ENCODE results near the gene CHN2.

CHN2 gene

GRCh38 chr7:29363636-29364425, 169.3 kb downstream of the CHN2 start:
- no peak overlapping the region for H4K8ac ChIP-seq (ENCODE audit: low read depth, low read length)
- no peak overlapping the region for H3K27ac ChIP-seq (ENCODE audit: low read depth, low read length)
- H2BK120ac ChIP-seq (ENCODE audit: low read depth, low read length) = no peak overlapping the region
- no peak overlapping the region for H3K9ac ChIP-seq (ENCODE audit: low read length)
- no peak overlapping the region for H2BK5ac ChIP-seq (ENCODE audit: low read length)
- H3K4me1 ChIP-seq (ENCODE audit: control insufficient read depth, low read depth, low read length) = no peaks in the 10 kb centered on the region
- no peak overlapping the region for H3K4me2 ChIP-seq (ENCODE audit: low read length)
- no peak overlapping the region for H3K18ac ChIP-seq (ENCODE audit: low read length)
- H2AK5ac ChIP-seq (ENCODE audit: low read length) = no peak overlapping the region
- H3K23ac ChIP-seq (ENCODE audit: low read length) = no peak overlapping the region
- H3K79me1 ChIP-seq (ENCODE audit: low read length) = no peaks in the 10 kb centered on the region
- H4K5ac ChIP-seq (ENCODE audit: low read length) = no peak overlapping the region
- H3K4ac ChIP-seq (ENCODE audit: low read depth, low read length) = no peak overlapping the region
- no peaks in the 10 kb centered on the region for H3K36me3 ChIP-seq (ENCODE audit: control insufficient read depth, insufficient read depth, low read length)
- H3K56ac ChIP-seq (ENCODE audit: low read length) = no peak overlapping the region
- H3K4me3 ChIP-seq (ENCODE audit: low read length) = no peak overlapping the region
- WGBS (ENCODE audit: extremely low coverage, insufficient coverage, low lambda C conversion rate) = no CpG with 5 or more reads among the region's 3 CpGs
- no peaks in the 10 kb centered on the region for H3K27me3 ChIP-seq (ENCODE audit: insufficient read depth, low read length, poor library complexity)
- no peak for DNase-seq
- H2BK15ac ChIP-seq (replicated peaks; ENCODE audit: low read depth) = no peak overlapping the region
- H3K79me2 ChIP-seq (ENCODE audit: control insufficient read depth, insufficient read depth, low read length) = no peaks in the 10 kb centered on the region

- no peak overlapping the region for H3K27ac ChIP-seq (ENCODE audit: low read depth, low read length)
- H2BK15ac ChIP-seq (replicated peaks; ENCODE audit: low read depth) = no peak overlapping the region
- no peak overlapping the region for H2AK5ac ChIP-seq (ENCODE audit: low read length)
- no peak overlapping the region for H3K4me2 ChIP-seq (ENCODE audit: low read length)
- H3K56ac ChIP-seq (ENCODE audit: low read length) = no peak overlapping the region
- no peak overlapping the region for H3K23ac ChIP-seq (ENCODE audit: low read length)
- no peaks in the 10 kb centered on the region for H3K27me3 ChIP-seq (ENCODE audit: insufficient read depth, low read length, poor library complexity)
- H2BK5ac ChIP-seq (ENCODE audit: low read length) = no peak overlapping the region
- H2BK120ac ChIP-seq (ENCODE audit: low read depth, low read length) = no peak overlapping the region
- H4K5ac ChIP-seq (ENCODE audit: low read length) = no peak overlapping the region
- H3K4me3 ChIP-seq (ENCODE audit: low read length) = no peak overlapping the region
- H3K4ac ChIP-seq (ENCODE audit: low read depth, low read length) = no peak overlapping the region
- H3K4me1 ChIP-seq (ENCODE audit: control insufficient read depth, low read depth, low read length) = no peaks in the 10 kb centered on the region
- H3K36me3 ChIP-seq (ENCODE audit: control insufficient read depth, insufficient read depth, low read length) = no peaks in the 10 kb centered on the region
- no peaks in the 10 kb centered on the region for H3K79me2 ChIP-seq (ENCODE audit: control insufficient read depth, insufficient read depth, low read length)
- H3K9ac ChIP-seq (ENCODE audit: low read length) = no peak overlapping the region
- H4K8ac ChIP-seq (ENCODE audit: low read depth, low read length) = no peak overlapping the region
- WGBS (ENCODE audit: extremely low coverage, insufficient coverage, low lambda C conversion rate) = no CpG with 5 or more reads among the region's 1 CpG
- no peak for DNase-seq
- no peak overlapping the region for H3K18ac ChIP-seq (ENCODE audit: low read length)
- H3K79me1 ChIP-seq (ENCODE audit: low read length) = no peaks in the 10 kb centered on the region
Observed at GRCh38 chr7:29364661-29365060, 170.1 kb downstream of the CHN2 start.

- no peak overlapping the region for H3K9ac ChIP-seq (ENCODE audit: low read length)
- no peak overlapping the region for H3K18ac ChIP-seq (ENCODE audit: low read length)
- WGBS (ENCODE audit: extremely low coverage, insufficient coverage, low lambda C conversion rate) = no CpG with 5 or more reads among the region's 1 CpG
- H3K4me1 ChIP-seq (ENCODE audit: control insufficient read depth, low read depth, low read length) = no peaks in the 10 kb centered on the region
- no peak overlapping the region for H3K56ac ChIP-seq (ENCODE audit: low read length)
- H4K8ac ChIP-seq (ENCODE audit: low read depth, low read length) = no peak overlapping the region
- no peaks in the 10 kb centered on the region for H3K79me2 ChIP-seq (ENCODE audit: control insufficient read depth, insufficient read depth, low read length)
- H3K79me1 ChIP-seq (ENCODE audit: low read length) = no peaks in the 10 kb centered on the region
- H3K27me3 ChIP-seq (ENCODE audit: insufficient read depth, low read length, poor library complexity) = no peaks in the 10 kb centered on the region
- no peak overlapping the region for H4K5ac ChIP-seq (ENCODE audit: low read length)
- H2BK15ac ChIP-seq (replicated peaks; ENCODE audit: low read depth) = no peak overlapping the region
- DNase-seq = no peak
- no peak overlapping the region for H2BK120ac ChIP-seq (ENCODE audit: low read depth, low read length)
- H3K4ac ChIP-seq (ENCODE audit: low read depth, low read length) = no peak overlapping the region
- H3K4me3 ChIP-seq (ENCODE audit: low read length) = no peak overlapping the region
- H3K27ac ChIP-seq (ENCODE audit: low read depth, low read length) = no peak overlapping the region
- H3K36me3 ChIP-seq (ENCODE audit: control insufficient read depth, insufficient read depth, low read length) = no peaks in the 10 kb centered on the region
- no peak overlapping the region for H3K4me2 ChIP-seq (ENCODE audit: low read length)
- H3K23ac ChIP-seq (ENCODE audit: low read length) = no peak overlapping the region
- H2BK5ac ChIP-seq (ENCODE audit: low read length) = no peak overlapping the region
- H2AK5ac ChIP-seq (ENCODE audit: low read length) = no peak overlapping the region
Observed at GRCh38 chr7:29365423-29365822, 170.8 kb downstream of the CHN2 start.

- Histone ChIP-seq H3K27ac (ENCODE audit: low read depth, low read length) (no peak overlapping the region), H3K4me3 (ENCODE audit: low read length) (no peak overlapping the region), H3K27me3 (ENCODE audit: insufficient read depth, low read length, poor library complexity) (no peaks in the 10 kb centered on the region), H3K79me1 (ENCODE audit: low read length) (no peaks in the 10 kb centered on the region), H3K23ac (ENCODE audit: low read length) (no peak overlapping the region), H2BK15ac (replicated peaks; ENCODE audit: low read depth) (no peak overlapping the region), H2AK5ac (ENCODE audit: low read length) (no peak overlapping the region), H3K79me2 (ENCODE audit: control insufficient read depth, insufficient read depth, low read length) (no peaks in the 10 kb centered on the region), H4K5ac (ENCODE audit: low read length) (no peak overlapping the region), H3K4ac (ENCODE audit: low read depth, low read length) (no peak overlapping the region), H3K9ac (ENCODE audit: low read length) (no peak overlapping the region), H2BK5ac (ENCODE audit: low read length) (no peak overlapping the region), H3K18ac (ENCODE audit: low read length) (no peak overlapping the region), H2BK120ac (ENCODE audit: low read depth, low read length) (no peak overlapping the region), H3K36me3 (ENCODE audit: control insufficient read depth, insufficient read depth, low read length) (no peaks in the 10 kb centered on the region), H4K8ac (ENCODE audit: low read depth, low read length) (no peak overlapping the region), H3K4me1 (ENCODE audit: control insufficient read depth, low read depth, low read length) (no peaks in the 10 kb centered on the region), H3K56ac (ENCODE audit: low read length) (no peak overlapping the region), H3K4me2 (ENCODE audit: low read length) (no peak overlapping the region)
- no peak for DNase-seq
- no CpG with 5 or more reads among the region's 3 CpGs for WGBS (ENCODE audit: extremely low coverage, insufficient coverage, low lambda C conversion rate)
Observed at GRCh38 chr7:29367784-29368183, 173.2 kb downstream of the CHN2 start.

GRCh38 chr7:29369909-29370488, 175.4 kb downstream of the CHN2 start:
- H4K8ac ChIP-seq (ENCODE audit: low read depth, low read length) = no peak overlapping the region
- H3K4ac ChIP-seq (ENCODE audit: low read depth, low read length) = no peak overlapping the region
- H3K27me3 ChIP-seq (ENCODE audit: insufficient read depth, low read length, poor library complexity) = no peaks in the 10 kb centered on the region
- no peak overlapping the region for H3K18ac ChIP-seq (ENCODE audit: low read length)
- H3K4me2 ChIP-seq (ENCODE audit: low read length) = no peak overlapping the region
- no peak overlapping the region for H2BK15ac ChIP-seq (replicated peaks; ENCODE audit: low read depth)
- H3K79me1 ChIP-seq (ENCODE audit: low read length) = no peaks in the 10 kb centered on the region
- no peak overlapping the region for H2BK120ac ChIP-seq (ENCODE audit: low read depth, low read length)
- H3K23ac ChIP-seq (ENCODE audit: low read length) = no peak overlapping the region
- DNase-seq = no peak
- H2AK5ac ChIP-seq (ENCODE audit: low read length) = no peak overlapping the region
- no peak overlapping the region for H3K56ac ChIP-seq (ENCODE audit: low read length)
- H3K4me1 ChIP-seq (ENCODE audit: control insufficient read depth, low read depth, low read length) = no peaks in the 10 kb centered on the region
- H3K79me2 ChIP-seq (ENCODE audit: control insufficient read depth, insufficient read depth, low read length) = no peaks in the 10 kb centered on the region
- H4K5ac ChIP-seq (ENCODE audit: low read length) = no peak overlapping the region
- H3K9ac ChIP-seq (ENCODE audit: low read length) = no peak overlapping the region
- no CpG with 5 or more reads among the region's 8 CpGs for WGBS (ENCODE audit: extremely low coverage, insufficient coverage, low lambda C conversion rate)
- no peak overlapping the region for H2BK5ac ChIP-seq (ENCODE audit: low read length)
- H3K36me3 ChIP-seq (ENCODE audit: control insufficient read depth, insufficient read depth, low read length) = no peaks in the 10 kb centered on the region
- H3K27ac ChIP-seq (ENCODE audit: low read depth, low read length) = no peak overlapping the region
- H3K4me3 ChIP-seq (ENCODE audit: low read length) = no peak overlapping the region

Measured in mesendoderm (in vitro differentiated cells).